Stimulated activated CD4-positive, alpha-beta T cell treated with anti-CD3 and anti-CD28 coated beads, Interleukin-4, amount 100 ng/mL, for 24 hours (primary cell): Measurements from ENCODE around the gene FBXO45.
A peak's percentile ranks its signal among the peaks of the same experiment; 100 is the strongest.
"Not testable (repeated sequence)": the region's sequence is repeated elsewhere in the genome, so short reads cannot be mapped to it uniquely, and the experiment has no call there.

ENCODE experiments used
- DNase-seq: peaks from one replicate; pipeline ENCODE4 v3.0.0-alpha.2; 2020

FBXO45 gene

GRCh38 chr3:196620161-196620604 lies 51.7 kb downstream of the FBXO45 start:
- no peak for DNase-seq

GRCh38 chr3:196620684-196621083 lies 52.2 kb downstream of the FBXO45 start:
- no peak for DNase-seq

GRCh38 chr3:196621611-196622010 lies 53.2 kb downstream of the FBXO45 start:
- no peak for DNase-seq

DNA sequence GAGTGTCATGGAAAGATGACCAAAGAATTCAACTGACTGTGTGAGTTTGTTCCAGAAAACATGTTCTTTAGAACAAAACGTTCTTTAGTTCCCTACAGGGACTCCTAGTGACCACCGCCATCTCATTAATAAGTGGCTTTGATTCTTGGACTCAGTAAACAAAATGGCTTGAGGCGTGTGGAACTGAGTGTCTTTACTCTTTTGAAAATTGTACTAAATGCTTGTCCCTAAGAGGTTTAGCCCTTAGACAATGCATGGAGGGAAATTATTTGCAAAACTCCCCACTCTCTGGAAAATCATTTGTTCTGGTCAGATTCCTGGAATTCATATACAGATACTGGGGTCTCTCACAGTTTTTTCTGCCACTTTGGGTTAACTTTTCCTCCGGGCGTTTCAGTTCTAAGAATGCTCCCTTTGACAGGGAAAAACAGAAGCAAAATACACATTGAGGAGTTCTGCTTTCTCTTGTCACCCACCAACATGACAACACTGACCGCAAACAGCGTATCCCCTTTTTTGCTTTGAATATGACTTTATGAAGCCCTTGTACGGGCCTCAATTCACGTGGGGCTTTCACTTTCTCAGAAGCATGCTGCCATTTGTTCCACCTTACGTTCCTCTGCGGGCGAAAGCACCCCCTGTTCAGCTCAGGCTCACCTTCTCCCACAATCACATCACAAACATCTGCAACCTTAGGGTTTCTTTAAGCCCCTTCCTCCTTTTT lies 55.8 kb downstream of the FBXO45 start:
- DNase-seq: peak; percentile 41

GRCh38 chr3:196624907-196625306 lies 56.4 kb downstream of the FBXO45 start:
- no peak for DNase-seq

GRCh38 chr3:196625331-196625730 lies 56.9 kb downstream of the FBXO45 start:
- no peak for DNase-seq

GRCh38 chr3:196627918-196628231 lies 59.4 kb downstream of the FBXO45 start:
- DNase-seq: no peak

DNA sequence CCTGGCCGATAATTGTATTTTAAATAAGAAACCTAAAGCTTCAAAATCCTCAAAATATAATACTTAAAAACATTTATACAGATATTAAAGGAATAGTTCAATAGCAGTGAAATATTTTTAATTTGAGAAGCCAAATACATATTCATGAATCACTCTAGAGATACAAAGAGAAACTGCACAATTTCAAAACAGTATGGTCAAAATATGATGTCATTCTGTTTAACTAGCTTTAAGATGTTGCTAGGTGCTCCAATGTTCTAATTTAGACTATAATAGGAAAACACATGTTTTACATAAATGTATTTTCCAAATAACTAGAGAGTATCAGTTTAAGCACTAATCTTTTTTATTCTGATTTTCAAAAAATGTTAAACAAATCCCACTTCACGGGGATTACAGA lies 60.8 kb downstream of the FBXO45 start:
- DNase-seq: no peak

DNA sequence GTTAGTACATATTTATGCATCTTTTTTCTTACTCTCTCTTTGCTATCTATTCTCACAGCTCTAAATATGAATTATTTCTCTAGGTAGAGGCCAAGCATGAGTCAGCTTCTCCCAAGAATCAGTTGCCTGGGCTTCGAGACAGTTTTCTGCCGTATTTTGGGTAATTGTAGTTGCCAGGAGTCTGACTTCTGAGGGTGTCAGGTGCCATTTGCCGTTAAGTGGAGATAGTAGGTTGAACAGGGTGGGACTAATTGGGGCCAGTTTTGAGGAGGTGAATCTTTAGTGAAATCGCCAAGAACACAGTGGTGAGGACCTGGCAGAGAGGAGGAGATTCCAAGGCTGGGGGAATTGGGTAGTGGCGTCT lies 63.2 kb downstream of the FBXO45 start:
- DNase-seq: peak; percentile 26

GRCh38 chr3:196632046-196632751 lies 63.7 kb downstream of the FBXO45 start:
- peak; percentile 85 for DNase-seq

- DNase-seq: no peak
Measured at GRCh38 chr3:196633555-196634151, 65.2 kb downstream of the FBXO45 start.

DNA sequence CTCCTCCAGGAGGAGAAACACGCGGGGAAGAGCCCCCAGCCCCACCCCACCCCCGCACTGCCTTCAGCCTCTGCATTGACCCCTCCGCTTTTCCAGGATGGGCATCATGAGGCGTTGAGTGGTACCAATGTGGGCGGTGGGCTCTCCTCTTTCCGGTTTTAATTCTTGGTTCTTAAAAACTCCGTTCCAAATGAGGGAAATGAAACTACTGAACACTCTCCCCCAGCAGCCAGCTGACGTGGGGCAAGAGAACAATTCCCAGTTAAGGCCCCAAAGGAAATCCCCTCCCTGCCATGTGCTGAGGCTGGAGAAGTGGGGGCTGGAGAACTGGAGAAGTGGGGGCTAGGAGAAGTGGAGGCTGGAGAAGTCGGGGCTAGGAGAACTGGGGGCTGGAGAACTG lies 65.8 kb downstream of the FBXO45 start:
- DNase-seq: no peak

- DNase-seq: no peak
Measured at GRCh38 chr3:196634829-196635228, 66.4 kb downstream of the FBXO45 start.

DNA sequence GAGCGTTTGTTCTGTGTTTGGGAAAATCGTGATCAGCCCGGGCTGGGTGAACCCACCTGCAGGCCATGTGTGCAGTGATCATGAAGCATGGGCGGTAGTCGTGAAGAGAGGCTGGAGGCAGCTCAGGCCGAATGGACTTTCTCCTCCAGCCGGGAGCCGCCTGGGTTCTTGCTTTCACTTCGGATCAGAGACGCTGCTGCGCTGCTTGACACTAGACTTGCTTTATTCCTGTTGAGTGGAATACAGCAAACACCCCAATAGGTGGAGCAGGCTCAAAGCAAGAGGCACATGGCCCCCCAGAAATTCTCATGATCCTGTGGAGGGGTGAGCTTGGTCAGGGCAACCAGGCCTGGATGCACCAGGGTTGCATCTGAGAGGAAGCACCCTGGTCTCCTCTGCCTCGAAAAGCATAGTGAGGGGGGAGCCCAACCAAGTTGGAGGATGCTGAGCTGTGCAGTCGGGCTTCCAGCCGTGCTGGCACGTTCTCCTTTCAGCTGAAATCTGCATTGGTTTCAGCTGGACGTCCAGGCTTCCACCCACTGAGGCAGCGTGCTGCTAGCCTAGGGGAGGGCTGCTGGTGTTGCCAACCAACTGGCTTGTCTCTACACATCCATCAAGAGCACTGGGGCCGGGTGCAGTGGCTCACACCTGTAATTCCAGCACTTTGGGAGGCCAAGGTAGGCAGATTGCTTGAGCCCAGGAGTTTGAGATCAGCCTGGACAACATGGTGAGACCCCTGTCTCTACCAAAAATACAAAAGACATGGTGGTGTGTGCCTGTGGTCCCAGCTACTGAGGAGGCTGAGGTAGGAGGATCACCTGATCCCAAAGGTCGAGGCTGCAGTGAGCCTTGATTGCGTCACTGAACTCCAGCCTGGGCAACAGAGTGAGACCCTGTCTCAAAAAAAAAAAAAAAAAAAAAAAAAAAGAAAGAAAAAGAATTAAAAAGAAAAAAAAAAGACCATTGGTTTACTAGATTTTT lies 68.2 kb downstream of the FBXO45 start:
- no peak for DNase-seq

DNA sequence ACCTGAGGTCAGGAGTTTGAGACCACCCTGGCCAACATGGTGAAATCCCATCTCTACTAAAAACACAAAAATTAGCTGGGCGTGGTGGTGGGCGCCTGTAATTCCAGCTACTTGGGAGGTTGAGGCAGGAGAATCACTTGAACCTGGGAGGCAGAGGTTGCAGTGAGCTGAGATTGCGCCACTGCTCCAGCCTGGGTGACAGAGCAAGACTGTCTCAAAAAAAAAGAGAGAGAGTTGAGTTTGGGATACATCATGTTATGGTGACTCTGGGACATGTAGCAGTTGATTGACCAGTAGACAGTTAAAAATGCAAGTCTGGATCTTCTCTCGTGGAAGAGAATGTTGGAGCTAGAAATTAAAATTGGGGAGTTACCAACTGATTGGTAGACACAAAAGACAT lies 69.5 kb downstream of the FBXO45 start:
- not testable (repeated sequence) for DNase-seq
